H1 (cell line): Measurements from ENCODE around the gene ACBD4. TPM values are rescaled to one million over a fixed set of nuclear protein-coding genes. Genes with fewer than 3 reads are reported as not detected.

ENCODE experiments used
- ASH2L ChIP-seq: fragments of 200-600, 300-600 bp; sonication (generic); IDR thresholded peaks from one replicate; pipeline ENCODE4 v1.7.1; 2017; ENCODE audit warnings: low read length
- CEBPB ChIP-seq: IDR thresholded peaks from 2 replicates; pipeline ENCODE4 v1.6.1; 2012; ENCODE audit warnings: low read depth, low read length
- CHD2 ChIP-seq: IDR thresholded peaks from 2 replicates; pipeline ENCODE4 v1.6.1; 2012; ENCODE audit warnings: low read length, improper control_type of control experiment
- EGR1 ChIP-seq: IDR thresholded peaks from 2 replicates; pipeline ENCODE4 v1.6.1; 2011; ENCODE audit warnings: low read depth, low read length, borderline replicate concordance
- EP300 ChIP-seq, 2 experiments: IDR thresholded peaks; 1 replicate in 1 of 2; 2 replicates in 1 of 2; pipeline ENCODE4 v1.6.1; 2011 to 2012; ENCODE audit warnings: low read depth in 2 of 2, low read length in 2 of 2, mild to moderate bottlenecking in 2 of 2, borderline replicate concordance in 1 of 2, inconsistent platforms in 1 of 2, moderate library complexity in 1 of 2
- GABPA ChIP-seq: IDR thresholded peaks from 2 replicates; pipeline ENCODE4 v1.6.1; 2011; ENCODE audit warnings: mild to moderate bottlenecking, low read length, moderate library complexity, borderline replicate concordance; ENCODE audit not compliant: insufficient read depth
- JUN ChIP-seq: IDR thresholded peaks from 2 replicates; pipeline ENCODE4 v1.6.1; 2011; ENCODE audit warnings: low read depth, mild to moderate bottlenecking, improper control_type of control experiment, low read length
- KDM1A ChIP-seq: fragments of 200-600, 300-600 bp; sonication (generic); IDR thresholded peaks from 2 replicates; pipeline ENCODE4 v1.7.1; 2016; ENCODE audit warnings: mild to moderate bottlenecking, low read length, borderline replicate concordance
- KDM4A ChIP-seq: IDR thresholded peaks from one replicate; pipeline ENCODE4 v1.7.1; 2012; ENCODE audit warnings: low read depth, mild to moderate bottlenecking, moderate library complexity, low read length, inconsistent platforms; ENCODE audit not compliant: severe bottlenecking
- KDM5A ChIP-seq: fragments of 200-600 bp; IDR thresholded peaks from 2 replicates; pipeline ENCODE4 v1.7.1; 2012; ENCODE audit warnings: mild to moderate bottlenecking, low read length, inconsistent platforms, mixed read lengths
- POLR2A ChIP-seq, 2 experiments: IDR thresholded peaks; 1 replicate in 1 of 2; 2 replicates in 1 of 2; pipeline ENCODE4 v1.6.1; 2011; ENCODE audit warnings: low read depth in 2 of 2, low read length in 2 of 2, mild to moderate bottlenecking in 2 of 2; ENCODE audit errors: control extremely low read depth in 1 of 2
- RFX5 ChIP-seq: IDR thresholded peaks from 2 replicates; pipeline ENCODE4 v1.6.1; 2011; ENCODE audit warnings: low read depth, low read length, improper control_type of control experiment, borderline replicate concordance
- SAP30 ChIP-seq: fragments of 300-600 bp; sonication (generic); IDR thresholded peaks from 2 replicates; pipeline ENCODE4 v1.7.1; 2012; ENCODE audit warnings: low read length, moderate library complexity, mild to moderate bottlenecking, inconsistent platforms; ENCODE audit not compliant: insufficient read depth, insufficient replicate concordance
- SP1 ChIP-seq: IDR thresholded peaks from 2 replicates; pipeline ENCODE4 v1.6.1; 2011; ENCODE audit warnings: low read depth, low read length
- SP4 ChIP-seq: IDR thresholded peaks from 2 replicates; pipeline ENCODE4 v1.6.1; 2012; ENCODE audit warnings: low read length, inconsistent platforms
- TAF1 ChIP-seq: IDR thresholded peaks from 2 replicates; pipeline ENCODE4 v1.6.1; 2011; ENCODE audit warnings: mild to moderate bottlenecking, low read depth, low read length
- TBP ChIP-seq: IDR thresholded peaks from 2 replicates; pipeline ENCODE4 v1.6.1; 2011; ENCODE audit warnings: low read depth, low read length, improper control_type of control experiment
- TEAD4 ChIP-seq: IDR thresholded peaks from 2 replicates; pipeline ENCODE4 v1.6.1; 2012; ENCODE audit warnings: low read depth, low read length, inconsistent platforms, mixed read lengths
- ZNF274 ChIP-seq: IDR thresholded peaks from 2 replicates; pipeline ENCODE4 v1.7.0; 2012; ENCODE audit warnings: low read length, borderline replicate concordance; ENCODE audit errors: extremely low read depth
- polyA plus RNA-seq, 7 experiments: library from polyadenylated mRNA; depleted of rRNA in 3 of 7; stranded (reverse) in 5 of 7; unstranded in 2 of 7; fragments of >200 nt in 5 of 7; fragments of 200-250 nt in 2 of 7; gene quantifications; 1 replicate in 5 of 7; 2 replicates in 1 of 7; 4 replicates in 1 of 7; pipeline versions ENCODE4 v1.2.1 to v1.2.3, GENCODE V29; 2011 to 2013; ENCODE audit warnings: missing spikeins in 2 of 7, mixed read lengths in 2 of 7
- total RNA-seq: library from RNA; stranded (reverse); fragmentation: NEBNext Ultra II Directional; extraction: Animal tissue kit (Norgen Biotek cat#: 25700); gene quantifications from 2 replicates; pipeline ENCODE4 v1.2.1, GENCODE V29; 2021
- TF ChIP-seq, protein P1 (sequence below), 3 experiments: IDR thresholded peaks; 1 replicate in 2 of 3; 2 replicates in 1 of 3; pipeline versions ENCODE4 v1.5.1 to v1.6.1; 2011; ENCODE audit warnings: low read length in 3 of 3, mild to moderate bottlenecking in 3 of 3, inconsistent platforms in 2 of 3, low read depth in 1 of 3, moderate library complexity in 1 of 3; ENCODE audit not compliant: insufficient read depth in 1 of 3; ENCODE audit errors: control extremely low read depth in 1 of 3
- TF ChIP-seq, protein P2 (sequence below): IDR thresholded peaks from 2 replicates; pipeline ENCODE4 v1.6.1; 2012; ENCODE audit warnings: inconsistent platforms

ACBD4 gene
- total and polyA plus RNA-seq, 2 of the 8 experiments (the other 6 are each of a cell fraction or from before 2014, with no cell fraction given) = 7.3 to 10.7 TPM

GRCh38 chr17:45146890-45147580 is 11.5 kb downstream of the ACBD4 start (continued):
- peak; percentile 22 for TF ChIP-seq SAP30
- no peak for TF ChIP-seq SP1
- TF ChIP-seq KDM5A = peak; percentile 17; the same call in 1 of the 2 replicates
- TF ChIP-seq EGR1 = no peak
- TF ChIP-seq CHD2 = no peak
- no peak for TF ChIP-seq KDM4A
- no peak for TF ChIP-seq SP4
- no peak for TF ChIP-seq ZNF274
- TF ChIP-seq POLR2A (IDR thresholded peaks at IDR 0.05; ENCODE audit: control extremely low read depth in 1 of 2, low read depth in 2 of 2, low read length in 2 of 2) = peak in 1 of 2 experiments; percentile 66; a peak in 2 of 3 replicates
- TF ChIP-seq TAF1 = peak; percentile 53
- TF ChIP-seq EP300 (IDR thresholded peaks at IDR 0.05; ENCODE audit: borderline replicate concordance in 1 of 2, low read depth in 2 of 2, low read length in 2 of 2) = no peak
- TF ChIP-seq KDM1A = no peak
- TF ChIP-seq CEBPB = no peak
- TF ChIP-seq TBP = peak; percentile 25; the same call in 1 of the 2 replicates
- no peak for TF ChIP-seq ASH2L
- no peak for TF ChIP-seq GABPA
- TF ChIP-seq JUN = no peak
- no peak for TF ChIP-seq RFX5
- TF ChIP-seq, protein P1, sequence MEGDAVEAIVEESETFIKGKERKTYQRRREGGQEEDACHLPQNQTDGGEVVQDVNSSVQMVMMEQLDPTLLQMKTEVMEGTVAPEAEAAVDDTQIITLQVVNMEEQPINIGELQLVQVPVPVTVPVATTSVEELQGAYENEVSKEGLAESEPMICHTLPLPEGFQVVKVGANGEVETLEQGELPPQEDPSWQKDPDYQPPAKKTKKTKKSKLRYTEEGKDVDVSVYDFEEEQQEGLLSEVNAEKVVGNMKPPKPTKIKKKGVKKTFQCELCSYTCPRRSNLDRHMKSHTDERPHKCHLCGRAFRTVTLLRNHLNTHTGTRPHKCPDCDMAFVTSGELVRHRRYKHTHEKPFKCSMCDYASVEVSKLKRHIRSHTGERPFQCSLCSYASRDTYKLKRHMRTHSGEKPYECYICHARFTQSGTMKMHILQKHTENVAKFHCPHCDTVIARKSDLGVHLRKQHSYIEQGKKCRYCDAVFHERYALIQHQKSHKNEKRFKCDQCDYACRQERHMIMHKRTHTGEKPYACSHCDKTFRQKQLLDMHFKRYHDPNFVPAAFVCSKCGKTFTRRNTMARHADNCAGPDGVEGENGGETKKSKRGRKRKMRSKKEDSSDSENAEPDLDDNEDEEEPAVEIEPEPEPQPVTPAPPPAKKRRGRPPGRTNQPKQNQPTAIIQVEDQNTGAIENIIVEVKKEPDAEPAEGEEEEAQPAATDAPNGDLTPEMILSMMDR (IDR thresholded peaks at IDR 0.05; ENCODE audit: control extremely low read depth in 1 of 3, insufficient read depth in 1 of 3, low read depth in 1 of 3, low read length in 3 of 3) = no peak
- TF ChIP-seq, protein P2, sequence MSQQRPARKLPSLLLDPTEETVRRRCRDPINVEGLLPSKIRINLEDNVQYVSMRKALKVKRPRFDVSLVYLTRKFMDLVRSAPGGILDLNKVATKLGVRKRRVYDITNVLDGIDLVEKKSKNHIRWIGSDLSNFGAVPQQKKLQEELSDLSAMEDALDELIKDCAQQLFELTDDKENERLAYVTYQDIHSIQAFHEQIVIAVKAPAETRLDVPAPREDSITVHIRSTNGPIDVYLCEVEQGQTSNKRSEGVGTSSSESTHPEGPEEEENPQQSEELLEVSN = no peak
- TF ChIP-seq TEAD4 = no peak
